HG03558 (cell line): Measurements from ENCODE around the gene MFGE8.
"Not testable (repeated sequence)": the region's sequence is repeated elsewhere in the genome, so short reads cannot be mapped to it uniquely, and the experiment has no call there.

ENCODE experiments used
- ATAC-seq: cut with Tn5 transposase; IDR thresholded peaks from one replicate; pipeline ENCODE4 v1.9.1; 2021; ENCODE audit warnings: moderate number of reproducible peaks; ENCODE audit not compliant: unreplicated experiment; ENCODE audit errors: extremely low read depth

Gene MFGE8

DNA sequence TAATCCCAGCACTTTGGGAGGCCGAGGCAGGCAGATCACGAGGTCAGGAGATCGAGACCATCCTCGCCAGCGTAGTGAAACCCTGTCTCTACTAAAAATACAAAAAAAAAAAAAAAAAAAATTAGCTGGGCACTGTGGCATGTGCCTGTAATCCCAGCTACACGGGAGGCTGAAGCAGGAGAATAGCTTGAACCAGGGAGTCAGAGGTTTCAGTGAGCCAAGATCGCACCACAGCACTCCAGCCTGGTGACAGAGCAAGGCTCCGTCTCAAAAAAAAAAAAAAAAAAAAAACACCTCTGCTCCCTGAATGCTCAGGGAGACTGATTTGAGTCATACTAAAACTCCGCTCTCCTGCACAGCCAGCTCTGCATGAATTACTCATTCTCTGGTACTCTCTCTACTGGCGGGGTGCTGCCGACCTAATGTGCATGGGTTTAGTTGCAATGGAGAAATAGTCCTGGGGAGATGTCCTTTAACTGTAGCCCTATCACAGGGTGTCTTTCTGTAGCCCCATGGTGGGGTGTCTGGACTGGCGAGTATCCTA is 7.8 kb upstream of the MFGE8 start:
- ATAC-seq: not testable (repeated sequence)

DNA sequence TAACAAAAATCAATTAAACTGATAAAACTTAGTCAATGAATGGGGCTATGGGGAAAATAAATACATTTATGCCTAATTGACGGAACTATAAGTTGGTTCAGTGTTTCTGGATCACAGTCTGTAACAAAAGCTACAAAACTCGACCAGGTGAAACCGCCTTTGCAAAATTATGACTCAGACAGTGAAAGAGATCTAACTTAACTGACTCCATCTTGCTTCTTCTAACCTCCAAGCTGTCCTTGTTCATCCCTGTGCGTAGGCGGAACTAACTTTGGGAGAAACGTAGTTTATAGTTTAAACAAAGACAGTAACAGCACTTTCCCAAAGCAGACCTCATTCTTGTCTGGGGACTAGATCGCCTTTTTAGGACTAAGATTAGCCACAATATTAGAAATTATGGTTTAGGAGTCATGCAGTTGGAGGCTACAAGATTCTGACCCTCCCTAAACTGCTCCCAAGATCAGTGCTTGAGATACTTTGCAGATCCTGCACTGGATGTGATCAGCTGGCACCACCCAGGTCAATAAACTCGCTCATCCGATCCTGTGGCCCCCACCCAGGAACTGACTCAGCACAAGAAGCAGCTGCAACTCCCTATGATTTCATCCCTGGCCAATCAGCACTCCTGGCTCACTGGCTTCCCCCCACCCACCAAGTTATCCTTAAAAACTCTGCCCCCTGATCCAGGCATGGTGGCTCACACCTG is 7.2 kb upstream of the MFGE8 start:
- ATAC-seq: no peak

DNA sequence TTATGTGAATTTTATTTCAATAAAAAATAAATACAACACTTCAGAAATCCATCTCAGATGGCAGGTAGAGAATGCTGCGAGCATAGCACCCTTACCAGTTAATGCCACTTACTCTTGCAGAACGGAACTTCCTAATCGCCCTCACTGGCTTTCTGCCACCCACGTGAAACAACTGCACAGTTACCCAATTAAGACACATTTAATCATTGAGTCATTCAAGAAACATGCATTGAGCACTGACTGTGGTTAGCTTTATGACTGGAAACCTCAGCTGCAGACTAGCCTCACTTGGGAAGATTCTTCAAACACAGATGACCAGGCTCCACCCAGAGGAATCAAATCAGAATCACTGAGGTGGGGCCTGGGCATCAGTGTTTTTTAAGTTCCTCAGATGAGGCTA is 5.6 kb upstream of the MFGE8 start:
- ATAC-seq: no peak

DNA sequence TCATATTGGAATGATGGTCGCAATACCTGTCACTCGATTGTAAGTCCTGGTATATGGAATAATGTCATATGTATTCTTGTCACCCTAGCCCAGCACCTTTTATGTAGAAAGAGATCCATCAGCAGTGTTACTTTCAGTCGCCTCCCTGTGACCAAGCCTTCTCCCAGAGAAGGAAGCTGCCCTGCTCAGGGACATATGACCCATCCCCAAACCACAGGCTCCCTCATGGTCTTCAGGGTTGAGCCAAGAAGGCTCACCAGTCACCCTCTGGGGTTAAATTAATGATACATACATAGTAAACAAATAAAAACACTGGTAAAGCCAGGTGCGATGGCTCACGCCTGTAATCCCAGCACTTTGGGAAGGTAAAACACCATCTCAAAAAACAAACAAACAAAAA is 4.6 kb upstream of the MFGE8 start:
- no peak for ATAC-seq

DNA sequence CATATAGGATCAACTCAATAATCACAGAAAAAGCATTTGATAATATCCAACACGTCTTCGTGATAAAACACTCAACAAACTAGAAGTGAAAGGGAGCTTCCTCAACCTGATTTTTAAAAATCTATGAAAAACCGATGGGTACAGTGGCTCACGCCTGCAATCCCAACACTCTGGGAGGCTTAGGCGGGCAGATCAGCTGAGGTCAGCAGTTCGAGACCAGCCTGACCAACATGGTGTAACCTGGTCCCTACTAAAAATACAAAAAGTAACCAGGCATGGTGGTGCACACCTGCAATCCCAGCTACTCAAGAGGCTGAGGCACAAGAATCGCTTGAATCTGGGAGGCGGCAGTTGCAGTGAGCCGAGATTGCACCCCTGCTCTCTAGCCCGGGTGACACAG is 2.2 kb upstream of the MFGE8 start:
- ATAC-seq: no peak

DNA sequence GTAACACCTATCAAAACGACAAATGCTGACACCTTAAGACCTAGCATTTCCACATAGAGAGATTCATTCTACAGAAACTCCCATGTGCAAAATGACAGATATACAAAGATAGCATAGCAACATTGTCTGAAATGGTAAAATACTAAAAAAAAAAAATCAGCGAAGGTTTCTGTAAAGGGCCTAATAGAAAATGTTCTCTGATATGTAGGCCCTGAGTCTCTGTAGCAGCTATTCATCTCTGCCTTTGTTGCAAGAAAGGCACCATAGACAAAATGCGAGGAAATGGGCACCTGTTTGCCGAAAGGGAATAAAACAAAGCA is 631 bp upstream of the MFGE8 start:
- ATAC-seq: no peak

DNA sequence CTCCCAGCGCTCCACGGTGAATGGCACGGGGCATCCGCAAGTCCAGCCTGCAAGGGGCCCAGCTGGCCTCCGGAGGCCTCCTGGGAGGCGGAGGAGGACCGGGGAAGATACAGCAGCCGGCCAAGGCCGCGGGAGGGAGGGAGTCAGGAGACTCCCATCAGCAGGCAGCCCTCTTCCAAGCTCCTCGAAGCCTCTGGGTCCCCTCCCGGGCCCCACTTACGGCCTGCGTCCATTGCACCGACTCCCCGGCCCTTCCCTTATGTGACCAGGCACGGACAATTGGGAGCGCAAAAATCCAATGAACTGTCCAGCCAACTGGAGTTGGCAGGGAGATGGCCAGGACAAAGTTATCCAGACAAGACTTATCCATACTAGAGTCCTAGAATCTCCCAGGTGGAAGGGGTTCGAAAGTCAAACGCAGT is 668 bp downstream of the MFGE8 start:
- no peak for ATAC-seq

DNA sequence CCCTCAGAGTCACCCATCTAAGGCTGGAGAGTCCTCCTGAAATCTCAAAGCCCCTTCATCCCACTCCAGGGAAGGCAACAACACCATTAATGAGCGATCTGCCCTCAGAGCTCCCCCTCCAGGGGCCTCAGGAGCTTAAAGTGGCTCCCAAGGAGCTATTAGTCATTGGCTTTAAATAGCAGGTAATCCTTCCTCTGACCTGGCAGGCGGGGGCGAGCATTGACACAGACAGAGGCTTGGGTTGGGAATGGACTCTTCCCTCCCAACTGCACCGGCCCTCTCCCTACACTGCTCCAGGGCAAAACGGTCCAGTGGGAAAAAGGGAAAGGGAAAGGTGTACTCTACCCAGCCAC is 1.4 kb downstream of the MFGE8 start:
- ATAC-seq: no peak

DNA sequence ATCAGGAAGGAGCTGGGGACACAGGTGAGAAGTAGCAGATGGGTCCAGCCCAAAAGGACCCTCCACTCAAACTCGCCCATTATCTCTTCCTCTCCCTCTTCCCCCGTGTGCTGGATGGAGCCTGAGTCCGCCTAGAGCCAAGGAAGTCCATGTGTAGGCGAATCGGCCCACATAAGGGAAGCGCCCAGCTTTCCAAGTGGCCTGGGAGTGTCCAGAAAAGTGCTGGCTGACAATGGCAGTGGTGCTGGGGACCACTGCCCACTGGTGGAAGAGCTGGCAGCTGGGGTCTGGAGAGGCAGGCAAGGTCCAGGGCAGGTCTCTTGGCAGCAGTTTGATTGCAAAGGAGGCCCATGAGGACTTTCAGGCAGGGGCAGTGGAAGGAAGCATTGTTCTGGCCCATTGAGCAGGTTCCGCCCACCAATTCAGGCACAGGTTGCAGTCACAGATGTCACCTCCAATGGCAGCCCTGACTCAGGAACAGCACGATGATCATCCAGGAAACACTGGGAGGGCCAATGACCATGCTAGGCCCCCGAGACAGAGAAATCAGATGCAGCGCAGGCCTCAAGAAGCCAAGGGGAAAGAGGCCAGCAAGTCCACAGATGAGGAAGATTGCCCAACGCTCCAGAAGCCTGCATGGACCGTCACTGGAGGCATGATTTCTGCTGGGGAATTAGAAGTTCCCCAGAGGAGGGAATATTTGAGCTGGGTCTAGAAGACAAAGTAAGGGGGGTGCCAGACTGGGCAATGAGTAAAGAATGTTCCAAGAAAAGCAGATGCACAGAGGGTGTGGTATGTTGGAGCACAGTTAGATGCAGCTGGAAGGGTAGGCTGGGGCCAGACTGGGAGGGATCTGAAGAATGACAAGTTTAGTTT is 3.0 kb downstream of the MFGE8 start:
- ATAC-seq: no peak

DNA sequence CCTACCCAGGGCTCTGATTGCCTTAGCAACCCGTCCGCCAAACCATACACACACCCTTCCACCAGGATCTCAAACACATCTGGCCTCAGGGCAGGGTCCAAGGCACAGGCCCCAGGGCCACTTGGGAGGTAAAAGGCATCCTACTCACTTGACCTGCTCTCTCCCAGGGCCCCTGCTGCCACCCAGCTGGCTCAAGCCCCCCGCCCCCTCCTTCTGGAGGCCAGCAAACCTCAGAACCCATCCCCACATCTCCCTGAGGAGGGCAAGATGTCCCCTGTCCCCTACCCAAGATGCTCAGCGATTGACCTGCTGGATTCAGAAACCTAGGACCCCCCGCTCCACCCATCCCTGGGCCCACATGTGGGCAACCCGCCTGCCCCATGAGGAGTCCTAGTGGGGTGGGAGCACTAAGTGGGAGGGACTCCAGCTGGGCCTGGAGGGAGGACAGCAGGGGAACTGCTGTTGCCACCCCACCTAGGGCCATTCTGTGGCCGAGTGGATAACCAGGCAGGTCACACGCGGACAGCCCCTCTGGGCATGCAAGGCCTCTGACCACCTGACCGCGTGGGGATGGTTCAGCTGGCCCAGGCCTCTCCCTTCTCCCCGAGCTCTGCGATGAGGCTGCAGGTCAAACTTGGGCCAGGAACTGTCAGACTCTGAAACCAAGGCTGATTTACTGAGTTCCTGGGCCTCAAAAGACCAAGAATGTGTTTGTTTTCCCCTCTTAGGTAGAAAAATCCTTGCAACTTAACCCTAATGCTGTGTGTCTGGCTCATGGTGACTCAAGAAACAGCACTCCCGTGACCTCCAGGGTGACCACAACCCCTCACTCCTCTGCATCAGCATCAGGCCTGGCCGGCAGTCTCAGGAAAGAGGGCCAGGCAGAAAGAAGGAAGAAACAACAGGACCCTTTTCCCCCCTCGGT is 4.2 kb downstream of the MFGE8 start:
- no peak for ATAC-seq

DNA sequence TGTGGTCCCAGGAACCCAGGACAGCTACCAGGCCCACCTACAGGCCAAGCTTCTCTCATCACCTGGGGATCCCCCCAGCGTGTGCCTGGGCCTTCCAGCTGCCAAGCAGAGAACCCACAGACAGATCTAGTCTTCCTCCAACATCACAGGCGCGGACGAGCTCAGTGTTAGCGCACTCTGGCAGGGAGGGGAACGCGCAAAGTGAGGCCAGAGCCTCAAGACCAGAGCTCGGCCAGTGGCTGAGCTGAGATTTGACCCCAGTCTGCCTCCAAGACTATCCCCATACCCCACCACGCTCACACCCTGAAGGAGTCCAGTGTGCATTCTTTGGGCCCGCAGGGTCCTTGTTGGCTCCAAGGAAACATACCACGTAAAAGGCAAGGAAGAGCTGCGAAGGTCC is 5.1 kb downstream of the MFGE8 start:
- no peak for ATAC-seq

DNA sequence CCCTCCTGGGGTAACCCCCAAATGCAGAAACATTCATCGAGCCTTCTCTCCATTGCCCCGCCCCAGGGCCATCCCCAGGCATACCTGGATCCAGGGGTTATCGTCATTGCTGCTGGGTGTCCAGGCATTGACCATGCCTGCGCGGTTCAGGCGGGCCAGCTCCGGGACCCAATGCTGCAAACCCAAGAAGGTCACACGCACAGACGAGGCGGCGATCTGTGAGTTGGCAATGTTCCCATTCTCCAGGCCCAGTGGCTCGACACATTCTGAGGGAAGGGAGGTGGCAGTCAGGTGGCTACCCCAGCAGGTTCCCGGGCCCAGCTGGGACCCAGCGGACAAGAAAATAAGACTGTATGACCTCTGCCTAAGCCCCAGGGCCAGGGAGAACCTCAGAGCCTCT is 6.1 kb downstream of the MFGE8 start:
- ATAC-seq: no peak

DNA sequence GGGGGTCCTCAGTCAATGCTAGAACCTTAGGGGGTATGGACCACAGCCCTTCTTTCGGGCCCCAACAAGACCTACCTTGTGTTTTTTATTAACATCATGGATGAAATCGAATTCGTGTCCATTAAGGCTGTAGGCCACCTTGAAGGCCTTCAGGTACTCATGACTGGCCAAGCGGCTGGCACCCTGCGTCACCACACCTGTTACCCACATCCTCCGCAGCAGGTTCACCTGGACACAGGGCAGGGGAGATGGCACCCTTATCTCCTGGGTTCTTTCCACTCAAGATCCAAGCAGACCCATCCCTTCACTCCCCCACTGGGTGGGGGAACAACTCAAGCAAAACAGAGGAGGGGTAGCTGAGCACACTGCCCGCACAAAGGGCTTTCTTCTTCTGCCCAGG is 6.6 kb downstream of the MFGE8 start:
- ATAC-seq: no peak

DNA sequence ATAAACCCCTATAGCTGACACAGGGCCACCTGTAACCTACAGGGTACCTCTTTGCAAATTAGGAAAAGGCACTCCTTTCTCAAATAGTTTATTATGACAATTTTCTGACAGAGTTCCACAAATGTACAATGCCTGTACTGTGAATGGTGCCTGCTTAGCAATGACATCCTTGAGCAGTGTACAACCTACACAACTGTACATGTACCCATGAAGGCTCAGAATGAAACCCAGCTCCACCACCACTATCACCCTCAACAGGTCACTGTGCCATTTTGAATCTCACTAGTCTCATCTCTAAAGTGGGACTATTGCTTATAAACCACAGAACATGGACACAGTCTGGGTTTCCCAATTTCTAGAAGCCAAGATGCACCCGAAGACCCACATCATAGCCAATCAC is 7.0 kb downstream of the MFGE8 start:
- no peak for ATAC-seq

DNA sequence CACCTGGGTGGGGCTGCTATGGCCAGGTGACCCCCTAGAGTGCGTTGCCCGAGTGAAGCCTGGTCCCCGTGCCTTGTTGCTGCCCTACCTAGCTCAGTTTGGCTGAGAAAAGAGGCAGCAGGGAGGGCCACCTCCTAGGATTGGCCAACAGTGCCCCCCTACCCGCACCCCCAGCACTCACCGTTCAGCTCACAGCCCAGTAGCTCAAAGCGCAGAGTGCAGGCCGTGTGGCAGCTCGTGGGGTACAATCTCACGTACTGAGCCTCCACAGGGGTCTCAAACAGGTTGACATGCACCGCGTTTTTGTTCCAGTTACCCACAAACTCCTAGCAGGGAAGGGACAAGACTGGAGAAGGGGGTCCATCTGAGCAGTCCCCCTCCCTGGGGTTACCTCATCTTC is 7.6 kb downstream of the MFGE8 start:
- ATAC-seq: no peak

DNA sequence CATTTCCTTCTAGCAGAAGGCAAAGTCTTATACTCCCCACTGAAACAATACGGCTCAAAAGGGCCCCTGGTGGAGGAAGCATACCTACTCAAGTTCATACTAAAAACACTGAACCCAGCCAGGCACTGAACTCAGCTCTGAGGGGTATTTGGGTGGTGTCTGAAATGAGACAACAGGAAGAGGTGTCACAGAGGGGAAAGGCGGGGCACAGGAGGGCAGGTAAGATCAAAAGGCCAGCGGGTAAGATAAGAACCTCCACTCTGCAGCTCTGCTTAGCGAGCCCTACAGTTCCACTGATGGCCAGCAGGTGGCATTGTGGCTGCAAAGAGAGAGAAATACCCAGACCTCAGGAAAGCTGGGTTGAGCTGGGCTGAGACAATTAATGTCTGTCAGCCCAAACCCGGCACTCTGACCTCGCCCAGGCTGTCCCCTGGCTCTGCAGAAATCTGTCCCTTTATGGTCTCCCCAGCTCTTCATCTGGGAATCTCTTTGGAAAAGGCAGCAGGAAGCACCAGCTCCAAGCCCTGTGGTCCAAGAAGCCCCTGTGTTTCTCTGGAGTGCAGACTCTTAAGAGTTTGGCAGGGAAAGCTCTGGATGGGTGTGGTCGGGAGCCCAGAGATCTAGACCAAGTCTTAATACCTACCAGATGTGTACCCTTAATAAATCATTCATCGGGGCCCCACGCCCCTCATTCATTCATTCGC is 8.4 kb downstream of the MFGE8 start:
- no peak for ATAC-seq

DNA sequence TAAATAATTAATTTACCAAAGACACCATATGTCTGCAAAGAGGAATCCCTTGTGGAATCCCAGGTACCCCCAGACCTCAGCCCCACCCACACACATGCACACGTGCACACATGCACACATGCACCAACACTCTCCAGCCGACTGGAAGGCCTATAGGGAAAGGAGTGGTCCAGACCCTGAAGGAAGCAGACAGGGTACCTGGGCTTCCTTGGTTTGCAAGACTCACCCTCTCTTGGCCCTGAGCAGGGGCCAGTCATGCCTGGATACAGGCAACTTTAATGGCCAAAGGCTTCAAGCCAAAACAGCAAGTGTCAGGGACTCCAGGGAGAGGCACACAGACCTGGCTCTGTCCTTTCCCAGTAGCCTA is 8.9 kb downstream of the MFGE8 start:
- no peak for ATAC-seq

DNA sequence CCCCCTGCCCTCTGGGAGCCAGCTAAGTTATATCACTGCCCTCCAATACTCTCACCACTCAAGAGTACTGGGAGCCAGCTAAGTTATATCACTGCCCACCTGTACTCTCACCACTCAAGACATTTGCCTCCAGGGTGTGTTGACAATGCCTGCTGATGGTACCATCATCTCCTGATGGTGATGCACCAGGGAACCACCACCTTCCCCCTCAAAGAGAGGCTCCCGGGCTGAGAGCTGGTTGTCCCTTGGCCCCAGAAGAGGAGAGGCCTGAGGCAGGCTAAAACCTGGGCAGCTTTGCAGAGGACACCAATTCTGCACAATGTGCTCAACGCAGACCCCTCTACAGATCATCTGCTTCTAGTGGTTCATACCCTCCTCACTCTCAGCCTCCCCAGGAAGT is 10.3 kb downstream of the MFGE8 start:
- no peak for ATAC-seq

DNA sequence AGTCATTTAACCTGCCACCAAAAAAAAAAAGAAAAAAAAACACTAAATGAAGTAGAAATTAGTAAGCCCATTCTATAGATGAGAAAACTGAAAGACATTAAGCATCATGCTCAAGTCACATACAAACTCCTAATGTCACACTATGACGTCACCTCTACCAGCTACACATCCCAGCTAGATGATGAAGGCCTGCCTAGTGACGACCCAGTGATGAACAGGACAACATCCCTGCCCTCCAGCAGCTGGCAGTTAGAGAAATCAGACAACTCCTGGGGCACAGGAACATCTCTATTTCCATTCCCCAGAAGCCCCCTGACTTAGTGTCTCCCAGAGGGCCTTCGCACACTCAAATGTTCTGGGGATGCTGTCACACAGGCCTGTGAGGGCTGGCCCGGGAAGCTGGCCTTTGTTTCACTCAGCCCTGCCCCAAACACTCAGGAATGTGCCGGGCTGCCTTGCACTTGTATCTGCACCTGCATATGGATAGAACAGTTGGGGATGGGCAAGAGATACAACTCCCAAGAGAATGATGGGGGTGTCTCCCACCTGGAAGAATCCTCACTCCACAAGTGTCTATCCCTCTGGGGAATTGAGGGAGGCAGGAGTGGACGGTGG is 10.9 kb downstream of the MFGE8 start:
- no peak for ATAC-seq
